Caco-2 (cell line): ENCODE measurements around the gene GPRIN1. TPM values are rescaled to one million over a fixed set of nuclear protein-coding genes. Genes with fewer than 3 reads are reported as not detected.

Source experiments
- BruUV-seq: library from RNA; stranded (reverse); fragments of 400-500 nt; replicated peaks from 2 replicates; lab custom pipeline; 2021; lab: Mats Ljungman, UMichigan
- CTCF ChIA-PET: fragments of 300-600 bp; sonication (Branson Sonifier 250); formaldehyde crosslinking; loops from one replicate; lab custom pipeline; 2022; ENCODE audit warnings: antibody characterized with exemption; lab: Charles Lee
- POLR2A ChIA-PET: fragments of 300-600 bp; sonication (Branson Sonifier 250); formaldehyde crosslinking; loops from one replicate; lab custom pipeline; 2022; ENCODE audit warnings: antibody characterized with exemption; lab: Charles Lee
- DNase-seq, 2 experiments: peaks; one replicate each; pipeline versions ENCODE4 v3.0.0 to v3.0.0-alpha.2; 2020 to 2022
- H3K27me3 ChIP-seq: replicated peaks from 2 replicates; pipeline ENCODE4 v1.6.0; 2011; ENCODE audit warnings: low read length; ENCODE audit not compliant: control insufficient read depth, insufficient read depth
- H3K36me3 ChIP-seq: 2 replicates; pipeline ENCODE4 v1.5.1; 2011; ENCODE audit warnings: low read length; ENCODE audit not compliant: control insufficient read depth, insufficient read depth
- H3K4me1 ChIP-seq: fragments of 250-450 bp; sonication (Bioruptor Pico); 2 replicates; pipeline ENCODE4 v1.5.1; 2020; ENCODE audit warnings: mild to moderate bottlenecking
- H3K4me3 ChIP-seq: 2 replicates; pipeline ENCODE4 v1.5.1; 2011; ENCODE audit warnings: low read depth, mild to moderate bottlenecking, control low read depth, low read length
- H3K9me3 ChIP-seq: fragments of 250-450 bp; sonication (Bioruptor Pico); 2 replicates; pipeline ENCODE4 v1.5.1; 2020; ENCODE audit warnings: mild to moderate bottlenecking, moderate library complexity
- H3K27ac Mint-ChIP-seq: one replicate; pipeline ENCODE4 v1.8.0; 2022; ENCODE audit warnings: mixed read lengths; ENCODE audit not compliant: unreplicated experiment
- H3K27me3 Mint-ChIP-seq: one replicate; pipeline ENCODE4 v1.8.0; 2022; ENCODE audit warnings: mixed read lengths; ENCODE audit not compliant: insufficient read depth, unreplicated experiment
- H3K36me3 Mint-ChIP-seq: one replicate; pipeline ENCODE4 v1.8.0; 2022; ENCODE audit warnings: mild to moderate bottlenecking, mixed read lengths; ENCODE audit not compliant: insufficient read depth, unreplicated experiment
- H3K4me1 Mint-ChIP-seq: one replicate; pipeline ENCODE4 v1.8.0; 2022; ENCODE audit warnings: low read depth, mixed read lengths; ENCODE audit not compliant: unreplicated experiment
- H3K4me3 Mint-ChIP-seq: one replicate; pipeline ENCODE4 v1.8.0; 2022; ENCODE audit warnings: mild to moderate bottlenecking, moderate library complexity, mixed read lengths; ENCODE audit not compliant: unreplicated experiment
- H3K9me3 Mint-ChIP-seq: one replicate; pipeline ENCODE4 v1.8.0; 2022; ENCODE audit warnings: mixed read lengths; ENCODE audit not compliant: unreplicated experiment
- CTCF ChIP-seq, 2 experiments: fragments of 200-600 bp in 1 of 2; IDR thresholded peaks; 1 replicate in 1 of 2; 2 replicates in 1 of 2; pipeline versions ENCODE4 v1.5.1 to v1.8.0; 2011 to 2022; ENCODE audit warnings: antibody characterized with exemption in 1 of 2, control low read depth in 1 of 2, inconsistent platforms in 1 of 2, low read depth in 1 of 2, low read length in 1 of 2, mild to moderate bottlenecking in 1 of 2, moderate library complexity in 1 of 2; ENCODE audit not compliant: insufficient read depth in 1 of 2, severe bottlenecking in 1 of 2, unreplicated experiment in 1 of 2
- intact Hi-C: fragments of 100-400 bp; cut with micrococcal nuclease; formaldehyde crosslinking; loops from one replicate; pipeline ENCODE4 v1.10.0; 2022; ENCODE audit not compliant: unreplicated experiment
- total RNA-seq: library from RNA; stranded (reverse); gene quantifications from 2 replicates; pipeline ENCODE4 v1.2.3, GENCODE V29; 2022

Gene GPRIN1
- total RNA-seq, 1 experiment from 2014 or later = 3.9 TPM

- Mint-ChIP-seq H3K36me3 (no peaks in the 10 kb centered on the region), H3K4me1 (no peaks in the 10 kb centered on the region), H3K27me3 (peaks cover 27% of the 10 kb centered on the region), H3K9me3 (no peaks in the 10 kb centered on the region), H3K27ac (no peak overlapping the region), H3K4me3 (peak overlapping the region; percentile 60)
- peaks cover 6% of the 10 kb centered on the region for H3K27me3 ChIP-seq
- DNase-seq = no peak
- intact Hi-C loops = no loop called here
- peaks cover 6% of the 10 kb centered on the region; the same call in 1 of the 2 replicates for H3K4me1 ChIP-seq
- no peak for TF ChIP-seq CTCF (IDR thresholded peaks at IDR 0.05; ENCODE audit: insufficient read depth in 1 of 2, low read depth in 1 of 2, low read length in 1 of 2, severe bottlenecking in 1 of 2, unreplicated experiment in 1 of 2)
- H3K4me3 ChIP-seq = no peak overlapping the region
- POLR2A ChIA-PET = no interaction called here
- BruUV-seq = no TSS peak
- CTCF ChIA-PET = no interaction called here
- no peaks in the 10 kb centered on the region for H3K36me3 ChIP-seq
- no peaks in the 10 kb centered on the region for H3K9me3 ChIP-seq
These were observed 10.5 kb upstream of the GPRIN1 start for GRCh38 chr5:176620333-176620981.

GRCh38 chr5:176619569-176620332, 9.8 kb upstream of the GPRIN1 start:
- ChIA-PET POLR2A (no interaction called here), CTCF (no interaction called here)
- Mint-ChIP-seq H3K4me3 (peak overlapping the region; percentile 60), H3K4me1 (no peaks in the 10 kb centered on the region), H3K27ac (no peak overlapping the region), H3K27me3 (peaks cover 31% of the 10 kb centered on the region), H3K36me3 (no peaks in the 10 kb centered on the region), H3K9me3 (no peaks in the 10 kb centered on the region)
- no TSS peak for BruUV-seq
- intact Hi-C loops = loop anchor here (1.0 kb wide), 1 partner anchor 45 kb away; no protein-coding TSS in a partner anchor
- DNase-seq = no peak
- Histone ChIP-seq H3K9me3 (no peaks in the 10 kb centered on the region), H3K4me3 (peak overlapping the region; percentile 2; the same call in 1 of the 2 replicates), H3K4me1 (peaks cover 6% of the 10 kb centered on the region; the same call in 1 of the 2 replicates), H3K36me3 (no peaks in the 10 kb centered on the region), H3K27me3 (peaks cover 6% of the 10 kb centered on the region)
- no peak for TF ChIP-seq CTCF (IDR thresholded peaks at IDR 0.05; ENCODE audit: insufficient read depth in 1 of 2, low read depth in 1 of 2, low read length in 1 of 2, severe bottlenecking in 1 of 2, unreplicated experiment in 1 of 2)

- H3K27ac Mint-ChIP-seq = no peak overlapping the region
- no TSS peak for BruUV-seq
- peaks cover 30% of the 10 kb centered on the region for H3K27me3 Mint-ChIP-seq
- no peaks in the 10 kb centered on the region for H3K36me3 Mint-ChIP-seq
- ChIA-PET CTCF (interaction anchor here (0.7 kb wide), 1 partner anchor 46 kb away, joined by 5 read pairs; no protein-coding TSS in a partner anchor), POLR2A (no interaction called here)
- peak; percentile 88 to 89 for DNase-seq
- peak overlapping the region; percentile 60 for H3K4me3 Mint-ChIP-seq
- peaks cover 6% of the 10 kb centered on the region; the same call in 1 of the 2 replicates for H3K4me1 ChIP-seq
- H3K27me3 ChIP-seq = peaks cover 6% of the 10 kb centered on the region
- TF ChIP-seq CTCF (IDR thresholded peaks at IDR 0.05; ENCODE audit: insufficient read depth in 1 of 2, low read depth in 1 of 2, low read length in 1 of 2, severe bottlenecking in 1 of 2, unreplicated experiment in 1 of 2) = no peak
- H3K4me3 ChIP-seq = 0 out of 2 replicates have a peak overlapping the region, but pooled peaks have one; percentile 2
- H3K36me3 ChIP-seq = no peaks in the 10 kb centered on the region
- no peaks in the 10 kb centered on the region for H3K4me1 Mint-ChIP-seq
- no peaks in the 10 kb centered on the region for H3K9me3 ChIP-seq
- no peaks in the 10 kb centered on the region for H3K9me3 Mint-ChIP-seq
- intact Hi-C loops = loop anchor here (1.0 kb wide), 1 partner anchor 45 kb away; no protein-coding TSS in a partner anchor
These were observed 9.2 kb upstream of the GPRIN1 start for GRCh38 chr5:176619203-176619568.
